Fibroblast of skin of right biceps (primary cell): ENCODE measurements around the gene SLC24A3.

Experiments used
- DNase-seq: peaks from one replicate; pipeline ENCODE4 v3.0.0-alpha.2; 2013

SLC24A3 gene

DNA sequence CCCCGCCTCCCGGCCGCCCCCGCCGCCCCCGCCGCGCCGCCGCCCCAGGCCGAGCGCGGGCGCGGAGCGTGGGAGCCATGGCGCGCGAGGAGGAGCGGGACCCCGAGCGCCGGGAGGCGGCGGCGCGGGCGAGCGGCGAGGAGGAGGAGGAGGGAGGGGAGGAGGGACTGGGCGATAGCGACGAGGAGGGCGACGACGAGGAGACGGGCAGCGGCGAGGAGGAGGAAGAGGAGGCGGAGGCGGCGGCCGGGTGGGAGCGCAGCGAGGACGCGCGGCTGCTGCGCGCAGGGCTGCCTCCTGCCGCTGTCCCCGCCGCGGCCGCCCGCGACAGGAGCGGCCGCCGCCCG lies at the start of gene SLC24A3:
TSS of gene SLC24A3 (plus strand) at position 174 of the 347 bp plus-strand sequence.
- no peak for DNase-seq

DNA sequence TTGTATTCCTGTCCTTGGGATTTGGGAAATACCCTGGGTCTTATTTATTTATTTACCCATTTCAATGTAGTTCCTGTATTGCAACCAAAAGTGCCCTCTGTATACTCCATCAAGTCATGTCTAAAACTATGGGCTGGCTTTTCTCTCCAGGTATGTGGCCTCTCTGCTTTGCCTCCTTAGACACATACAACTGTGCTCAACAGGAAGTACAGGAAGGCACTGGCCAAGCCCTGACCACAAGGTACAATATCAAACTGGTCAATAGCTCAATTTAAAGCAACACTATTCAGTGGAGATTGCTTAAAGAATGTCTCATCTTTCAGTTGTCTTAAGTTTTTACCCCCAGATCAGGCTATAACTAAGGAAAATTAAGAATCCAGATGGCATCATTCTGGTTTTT lies 42.3 kb upstream of the SLC24A3 start:
- no peak for DNase-seq

DNA sequence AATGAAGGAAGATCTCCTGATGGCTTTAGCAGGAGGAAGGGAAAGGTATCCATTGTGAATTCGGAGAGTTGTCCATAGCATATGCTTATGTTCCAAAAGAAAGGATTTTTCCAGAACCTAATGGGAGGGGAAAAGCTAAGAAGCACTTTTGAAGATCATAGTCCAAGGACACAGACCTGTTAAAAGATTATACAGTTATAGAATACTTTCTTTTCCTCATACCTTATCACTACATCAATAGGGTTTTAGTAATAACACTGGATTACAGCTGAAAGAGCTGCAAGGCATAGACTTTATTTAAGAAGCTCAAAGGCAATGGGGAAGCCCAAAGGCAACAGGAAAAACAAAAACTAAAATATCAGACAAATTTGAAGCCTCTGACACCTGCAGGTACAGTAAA lies 39.8 kb upstream of the SLC24A3 start:
- DNase-seq, result no peak

DNA sequence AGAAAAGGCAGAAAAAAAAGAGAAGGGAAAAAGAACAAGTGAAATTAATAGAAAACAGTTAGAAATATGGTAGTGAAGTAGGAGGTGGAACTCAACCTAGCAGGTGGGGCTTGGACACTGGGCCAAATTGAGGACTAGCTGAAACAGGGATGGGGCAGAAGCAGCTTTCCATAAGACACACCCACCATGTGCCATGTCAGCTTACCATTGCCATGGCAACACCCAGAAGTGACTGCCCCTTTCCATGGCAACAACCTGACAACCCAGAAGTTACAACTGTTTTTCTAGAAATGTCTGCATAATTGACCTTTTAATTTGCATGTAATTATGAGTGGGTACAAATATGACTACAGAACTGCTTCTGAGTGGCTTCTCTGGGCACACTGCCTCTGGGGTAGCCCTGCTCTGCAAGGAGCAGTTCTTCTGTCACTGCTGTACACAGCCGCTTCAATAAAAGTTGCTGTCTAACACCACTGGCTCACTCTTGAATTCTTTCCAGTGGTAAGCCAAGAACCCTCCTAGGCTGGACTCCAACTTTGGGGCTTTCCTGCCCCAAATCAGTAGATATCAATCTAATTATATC lies 35.9 kb upstream of the SLC24A3 start:
- no peak for DNase-seq

DNA sequence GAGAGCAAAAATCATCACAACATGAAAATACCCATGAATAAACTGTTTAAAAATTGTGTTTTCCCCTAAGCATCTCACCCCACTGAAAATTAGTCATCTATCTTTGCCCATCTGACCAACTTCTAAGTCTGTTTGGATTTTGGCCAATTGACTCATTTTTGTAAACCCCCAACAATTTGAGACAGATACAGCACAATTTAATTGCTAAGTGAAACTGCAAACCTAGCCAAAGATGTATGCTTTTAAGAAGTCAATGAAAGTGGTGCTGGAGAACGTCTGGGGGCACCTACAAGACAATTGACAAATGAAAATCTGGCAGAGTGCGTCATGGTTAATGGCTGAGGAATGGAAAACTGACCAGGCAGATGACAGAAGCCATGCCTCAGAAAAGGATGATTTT lies 30.9 kb upstream of the SLC24A3 start:
- DNase-seq, result peak; percentile 1

DNA sequence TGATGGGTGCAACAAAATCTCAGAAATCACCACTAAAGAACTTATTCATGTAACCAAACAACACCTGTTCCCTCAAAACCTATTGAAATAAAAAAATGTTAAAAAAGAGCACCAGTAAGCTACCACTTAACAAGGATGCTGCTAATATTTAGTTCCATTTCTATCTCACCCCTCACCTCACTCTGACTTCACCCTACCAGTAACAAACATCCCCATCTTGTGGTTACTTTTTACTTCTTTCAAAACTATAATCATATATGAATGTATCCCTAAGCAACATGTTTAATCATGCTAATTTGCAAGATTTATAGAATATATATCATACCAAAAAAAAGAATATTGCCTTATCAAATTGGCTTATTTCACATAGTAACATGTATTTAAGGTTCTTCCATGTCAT lies 27.4 kb upstream of the SLC24A3 start:
- DNase-seq, result no peak

DNA sequence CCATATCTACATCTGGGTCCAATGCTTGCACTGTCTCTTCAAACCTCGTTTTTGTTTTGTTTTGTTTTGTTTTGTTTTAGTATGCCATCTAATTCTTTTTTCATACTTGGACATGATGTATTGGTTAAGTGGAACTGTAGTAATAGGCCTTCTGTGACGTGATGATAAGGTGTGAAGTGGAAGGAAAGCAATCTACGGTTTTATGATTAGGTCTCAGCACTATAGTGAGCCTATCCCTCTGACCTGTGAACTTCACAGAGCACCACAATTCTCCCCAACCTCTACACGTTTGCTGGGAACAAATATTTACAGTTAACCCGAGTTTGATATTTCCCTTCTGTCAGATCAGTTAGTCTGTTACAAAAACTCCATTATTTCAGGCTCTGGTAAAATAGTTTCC lies 19.1 kb upstream of the SLC24A3 start:
- no peak for DNase-seq

DNA sequence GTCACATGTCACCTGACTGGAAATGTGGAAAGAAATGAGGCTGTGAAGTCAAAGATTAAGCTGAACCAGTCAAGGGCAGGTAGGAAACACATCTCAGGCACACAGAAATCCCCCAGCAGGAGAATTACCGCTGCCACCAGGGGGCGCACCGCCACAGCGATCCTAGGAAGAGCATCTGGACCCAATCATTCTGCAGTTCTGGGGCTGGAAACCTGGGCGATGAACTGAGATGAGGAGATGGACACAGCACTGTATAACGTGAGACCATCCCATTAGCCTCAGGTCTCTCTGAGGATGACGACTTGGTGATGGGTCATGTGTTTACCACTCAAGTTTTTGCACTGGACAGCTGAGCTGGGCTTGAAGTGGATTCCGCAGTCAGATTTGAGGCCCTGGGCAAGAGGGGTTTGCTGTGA lies 6.5 kb upstream of the SLC24A3 start:
- DNase-seq, result peak; percentile 45

DNA sequence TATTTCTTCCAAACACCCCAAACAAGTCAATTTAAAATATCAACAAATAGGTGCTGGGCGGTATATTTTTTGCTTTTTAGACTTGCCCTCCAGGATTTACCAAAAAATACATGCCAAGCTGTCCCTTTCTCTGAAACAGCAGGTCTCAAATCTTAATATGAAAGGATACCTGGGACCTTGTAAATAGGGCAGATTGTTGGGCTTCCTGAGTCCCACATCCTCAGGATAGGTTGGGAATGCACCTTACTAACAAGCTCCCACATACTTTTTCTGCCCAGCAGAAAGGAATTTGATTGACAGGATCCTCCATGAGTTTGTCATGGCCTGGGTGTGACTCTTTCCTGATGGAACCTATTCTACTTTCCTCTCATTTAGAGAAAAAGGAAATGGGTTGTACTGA lies 4.9 kb upstream of the SLC24A3 start:
- no peak for DNase-seq

DNA sequence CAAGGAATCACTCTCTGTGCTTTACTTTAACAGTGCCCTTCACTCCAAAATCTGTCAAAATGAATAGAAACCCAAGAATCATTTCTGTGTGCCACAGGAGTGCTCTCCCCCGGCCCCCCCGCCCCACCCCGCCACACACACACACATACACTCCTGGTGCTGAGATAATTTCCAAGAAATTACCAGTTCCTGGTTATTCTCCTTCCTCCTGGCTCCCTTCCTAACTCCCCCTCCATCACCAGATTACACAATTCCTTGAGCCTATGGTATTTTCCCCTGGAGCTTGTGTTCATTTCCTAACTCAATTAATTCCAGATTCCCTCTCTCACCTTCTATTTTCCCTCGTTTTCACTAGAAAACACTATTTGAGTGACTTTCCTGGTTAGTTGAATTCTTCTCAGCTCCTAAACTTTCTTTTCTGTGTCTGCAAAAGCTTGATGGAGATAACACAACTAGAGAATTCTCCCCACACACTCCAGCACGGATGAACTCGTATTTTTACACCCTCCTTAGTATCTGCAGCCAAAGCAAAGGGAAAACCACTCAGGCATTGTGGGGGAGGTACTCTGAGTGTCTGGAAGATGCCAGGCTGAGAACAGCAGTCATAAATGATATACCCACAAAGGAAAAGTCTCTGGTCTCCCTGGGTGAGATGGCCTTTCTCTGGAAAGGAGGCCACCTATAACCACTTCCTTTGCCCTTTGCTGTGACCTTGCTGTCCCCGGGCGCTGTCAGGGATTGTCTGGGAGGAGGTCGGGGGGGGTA lies 1.9 kb upstream of the SLC24A3 start:
- DNase-seq, result peak; percentile 7

DNA sequence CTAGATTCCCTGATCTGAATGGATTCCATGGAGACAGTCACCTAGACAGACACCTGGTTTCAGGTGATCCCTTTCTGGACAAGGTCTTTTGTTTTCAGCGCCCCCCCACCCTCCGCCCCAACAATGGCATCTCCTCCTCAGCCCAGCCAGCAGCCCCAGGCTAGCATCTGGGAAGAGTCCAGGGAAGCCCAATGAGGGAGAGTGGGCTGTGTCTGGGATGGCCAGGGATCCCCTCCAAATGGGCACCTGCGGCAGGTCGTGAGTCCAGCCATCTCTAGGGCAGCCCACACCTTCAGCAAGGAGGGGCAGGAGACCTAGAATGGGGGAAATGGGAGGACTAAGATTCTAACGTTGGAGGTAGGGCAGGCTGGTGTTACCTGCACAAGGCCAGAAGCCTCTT lies 1.2 kb upstream of the SLC24A3 start:
- DNase-seq, result no peak

DNA sequence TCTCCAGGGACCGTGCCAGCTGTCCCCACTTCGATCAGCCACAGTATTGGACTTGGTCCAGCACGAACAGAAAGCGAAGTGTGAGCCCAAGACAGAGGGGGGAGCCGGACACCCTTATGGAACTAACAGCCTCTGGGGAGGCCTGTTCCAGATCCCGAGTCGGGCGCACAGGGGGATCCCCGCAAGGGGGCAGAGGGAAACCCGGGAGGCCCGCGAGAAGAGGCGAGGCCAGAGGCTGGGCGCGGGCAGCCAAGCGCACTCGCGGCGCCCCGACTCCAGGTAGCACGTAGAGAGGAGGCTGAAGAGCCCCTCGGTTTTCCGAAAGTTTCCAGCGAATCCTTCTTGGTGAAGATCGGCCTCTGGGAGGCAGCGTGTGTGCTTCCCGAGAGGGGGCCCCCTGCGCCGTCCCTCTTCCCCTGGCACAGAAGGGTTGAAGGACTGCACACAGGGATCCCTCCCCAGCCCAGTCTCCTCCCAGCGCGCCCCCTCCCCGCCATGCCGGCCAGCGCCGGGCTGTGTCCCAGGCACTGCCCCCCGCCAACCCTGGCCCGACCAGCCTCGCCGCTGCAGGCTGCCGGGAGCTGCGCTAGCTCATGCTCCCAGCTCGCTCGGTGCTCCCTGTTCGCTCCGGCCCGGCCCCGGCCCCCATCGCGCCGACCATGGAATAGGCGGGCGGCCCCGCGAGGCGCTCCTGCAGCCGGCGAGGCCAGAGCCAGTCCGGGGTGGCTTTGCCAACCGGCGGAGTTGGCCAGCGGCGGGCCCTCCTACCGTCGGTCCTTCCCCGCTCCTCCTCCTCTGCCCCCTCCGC lies 577 bp upstream of the SLC24A3 start:
- DNase-seq, result peak; percentile 12

DNA sequence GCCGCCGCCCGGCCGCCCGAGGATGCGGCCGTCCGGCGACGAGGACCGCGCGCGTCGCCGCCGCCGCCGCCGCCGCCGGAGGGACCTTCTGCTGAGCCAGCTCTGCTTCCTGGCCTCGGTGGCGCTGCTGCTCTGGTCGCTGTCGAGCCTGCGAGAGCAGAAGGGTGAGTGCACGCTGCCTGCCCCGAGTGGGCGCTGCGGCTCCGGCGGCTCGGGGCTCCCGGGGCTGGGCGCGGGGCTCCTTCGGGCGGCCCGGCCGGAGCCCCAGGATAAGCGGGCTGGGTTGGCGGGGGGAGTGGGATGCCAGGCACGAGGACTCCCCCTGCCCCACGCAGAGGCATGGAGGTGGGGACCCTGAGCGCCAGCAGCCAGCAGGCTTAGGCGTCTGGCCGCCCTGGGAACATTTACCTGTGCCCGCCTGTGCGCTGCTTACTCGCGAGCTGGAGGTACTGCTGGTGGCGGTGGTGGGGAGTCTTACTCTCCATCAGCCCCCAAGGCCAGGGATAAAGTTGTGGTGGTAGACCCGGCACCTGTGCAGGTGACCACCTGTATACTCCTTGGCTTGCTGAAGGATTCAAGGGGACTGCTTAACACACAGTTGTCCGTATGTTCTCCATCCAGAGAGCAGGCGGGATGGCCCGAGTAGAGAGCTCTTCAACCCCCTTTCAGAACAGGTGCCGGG lies 520 bp downstream of the SLC24A3 start:
- peak; percentile 39 for DNase-seq

DNA sequence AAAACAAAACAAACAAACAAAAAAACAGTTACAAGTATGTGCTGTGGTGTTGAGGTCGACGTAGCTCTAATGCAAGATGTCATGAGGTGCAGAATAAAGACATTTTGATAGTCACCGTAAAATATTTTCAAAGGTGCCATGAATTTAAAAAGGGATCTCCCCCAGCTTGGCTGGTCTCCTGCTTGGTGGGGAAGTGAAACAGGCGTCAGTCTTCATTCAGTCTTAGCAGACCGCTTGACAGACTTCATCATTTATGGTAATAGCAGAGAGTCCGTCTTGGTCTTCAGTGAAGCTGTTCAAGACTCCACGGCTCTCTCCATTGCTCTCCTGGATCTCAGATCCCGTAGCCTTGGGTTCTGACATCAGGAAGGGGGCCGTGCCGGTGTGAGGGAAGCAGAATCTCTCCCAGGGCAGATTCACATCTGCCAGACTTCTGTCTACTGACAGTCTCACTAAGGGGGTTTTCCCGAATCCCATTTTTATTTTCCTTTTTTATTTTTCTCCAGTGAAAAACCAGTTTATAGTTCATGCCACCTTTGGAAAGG lies 1.6 kb downstream of the SLC24A3 start:
- no peak for DNase-seq

DNA sequence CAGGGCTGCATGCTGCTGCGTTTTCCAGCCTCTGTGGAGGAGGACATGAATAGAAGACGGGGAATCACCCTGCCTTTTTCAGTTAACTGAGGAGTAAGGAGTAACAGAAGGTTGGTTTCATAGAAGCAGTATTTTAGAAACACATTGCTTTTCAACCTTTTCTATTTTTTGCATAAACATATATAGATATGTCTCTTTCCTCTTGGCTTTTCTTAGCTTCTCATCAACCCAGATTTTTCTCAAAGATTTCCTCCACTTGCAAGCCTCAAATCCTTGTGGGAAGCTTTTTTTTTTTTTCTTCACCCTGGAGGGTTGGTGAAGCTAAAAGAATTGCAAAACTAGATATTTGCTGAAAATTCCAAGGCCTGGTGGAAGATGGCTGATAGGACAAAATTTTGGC lies 6.0 kb downstream of the SLC24A3 start:
- DNase-seq, result no peak

DNA sequence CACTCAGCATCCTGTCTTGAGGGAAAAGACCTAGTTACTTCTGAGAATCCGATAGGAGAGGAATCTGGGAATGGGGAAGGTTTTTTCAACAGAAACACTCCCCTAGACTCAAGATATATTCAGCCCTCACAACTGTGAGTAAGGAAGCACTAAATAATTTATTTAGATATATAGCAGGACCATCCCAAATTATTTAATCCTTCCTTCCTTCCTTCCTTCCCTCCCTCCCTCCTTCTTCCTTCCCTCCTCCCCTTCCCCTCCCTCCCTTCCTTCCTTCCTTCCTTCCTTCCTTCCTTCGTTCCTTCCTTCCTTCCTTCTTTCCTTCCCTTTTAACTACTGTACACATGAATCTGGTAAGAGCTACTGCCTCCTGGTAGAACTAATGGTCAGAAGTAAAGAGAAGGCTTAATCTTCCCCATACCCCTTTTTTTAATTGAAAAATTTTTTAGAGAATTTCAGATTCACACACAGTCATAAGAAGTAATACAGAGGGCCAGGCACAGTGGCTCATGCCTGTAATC lies 10.1 kb downstream of the SLC24A3 start:
- DNase-seq, result no peak

DNA sequence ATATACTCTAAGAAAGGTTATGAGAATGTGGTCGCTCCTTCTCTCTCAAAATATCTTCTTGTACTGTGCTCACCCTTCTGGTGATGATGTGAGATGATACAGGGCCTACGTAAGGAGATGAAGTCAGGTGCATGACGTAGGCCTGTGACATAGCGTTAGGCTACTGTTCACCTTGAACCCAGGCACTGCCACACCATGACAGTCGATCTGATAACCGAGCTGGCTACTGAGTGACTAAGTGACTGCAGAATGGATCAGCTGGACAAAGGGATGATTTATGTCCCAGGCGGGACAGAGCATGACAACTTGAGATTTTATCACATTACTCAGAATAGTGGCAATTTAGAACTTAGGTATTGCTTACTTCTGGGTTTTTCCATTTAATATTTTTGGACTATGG lies 11.2 kb downstream of the SLC24A3 start:
- no peak for DNase-seq

DNA sequence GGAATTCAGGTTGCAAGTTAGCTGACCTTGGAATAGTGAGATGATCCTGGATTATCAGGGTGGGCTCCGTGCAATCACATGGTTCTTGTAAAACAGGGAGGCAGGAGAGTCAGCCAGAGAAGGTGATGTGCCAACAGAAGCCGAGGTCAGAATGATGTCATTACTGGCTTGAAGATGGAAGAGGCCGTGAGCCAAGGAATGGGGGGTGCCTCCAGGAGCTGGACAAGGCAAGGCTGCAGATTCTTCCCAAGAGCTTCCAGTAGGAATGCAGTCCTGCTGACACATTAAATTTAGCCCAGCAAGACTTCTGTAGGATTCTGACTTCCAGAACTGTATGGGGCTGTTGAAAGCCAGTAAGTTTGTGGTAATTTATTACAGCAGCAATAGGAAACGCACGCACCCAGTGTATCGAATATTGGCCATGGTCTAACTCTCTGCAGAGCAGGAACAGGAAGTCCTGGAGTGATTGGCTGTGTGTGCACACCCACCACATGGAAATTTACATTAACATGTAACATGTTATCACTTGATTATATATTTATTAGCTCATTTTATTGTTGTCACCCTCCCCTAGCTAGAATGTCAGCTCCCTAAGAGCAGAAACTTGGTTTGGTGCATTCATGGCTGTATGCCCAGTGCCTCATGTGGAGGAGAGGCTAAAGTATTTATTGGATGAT lies 19.1 kb downstream of the SLC24A3 start:
- no peak for DNase-seq

DNA sequence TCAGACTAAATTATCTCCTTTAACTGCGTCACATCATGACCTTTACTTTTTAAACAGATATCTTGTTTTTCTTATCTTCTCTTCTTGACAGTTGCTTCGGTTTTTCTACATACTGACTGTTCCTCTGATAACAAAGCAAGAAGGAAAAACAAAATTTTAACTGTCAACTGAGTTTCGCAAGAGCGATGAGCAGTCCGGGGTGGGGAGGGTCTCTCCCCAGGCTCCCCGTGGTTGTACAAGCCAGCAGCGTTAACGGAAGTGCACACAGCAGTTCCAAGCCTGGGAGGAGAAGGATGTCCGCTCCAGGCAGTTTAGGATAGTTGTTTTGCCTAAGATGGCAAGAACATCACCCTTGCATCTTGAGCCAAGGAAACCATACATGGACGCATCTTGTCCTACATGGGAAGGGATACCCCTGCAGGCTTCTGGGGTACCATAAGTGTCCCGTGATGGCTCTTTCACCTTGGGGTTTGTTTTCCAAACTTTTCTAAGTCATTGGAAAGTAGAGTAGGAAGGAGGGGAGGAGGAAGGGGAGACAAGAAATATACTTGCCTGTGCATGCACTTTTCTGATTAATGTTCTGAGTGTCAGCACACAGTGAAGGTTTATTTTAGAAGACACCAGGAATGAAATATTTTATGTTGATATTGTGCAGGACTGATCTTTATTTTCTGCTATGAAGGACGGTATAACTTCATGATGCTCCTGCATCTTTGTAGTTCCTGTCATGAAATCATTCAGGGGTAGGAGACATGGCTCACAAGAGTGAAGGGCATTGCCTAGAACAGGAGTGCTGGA lies 20.8 kb downstream of the SLC24A3 start:
- DNase-seq, result no peak

DNA sequence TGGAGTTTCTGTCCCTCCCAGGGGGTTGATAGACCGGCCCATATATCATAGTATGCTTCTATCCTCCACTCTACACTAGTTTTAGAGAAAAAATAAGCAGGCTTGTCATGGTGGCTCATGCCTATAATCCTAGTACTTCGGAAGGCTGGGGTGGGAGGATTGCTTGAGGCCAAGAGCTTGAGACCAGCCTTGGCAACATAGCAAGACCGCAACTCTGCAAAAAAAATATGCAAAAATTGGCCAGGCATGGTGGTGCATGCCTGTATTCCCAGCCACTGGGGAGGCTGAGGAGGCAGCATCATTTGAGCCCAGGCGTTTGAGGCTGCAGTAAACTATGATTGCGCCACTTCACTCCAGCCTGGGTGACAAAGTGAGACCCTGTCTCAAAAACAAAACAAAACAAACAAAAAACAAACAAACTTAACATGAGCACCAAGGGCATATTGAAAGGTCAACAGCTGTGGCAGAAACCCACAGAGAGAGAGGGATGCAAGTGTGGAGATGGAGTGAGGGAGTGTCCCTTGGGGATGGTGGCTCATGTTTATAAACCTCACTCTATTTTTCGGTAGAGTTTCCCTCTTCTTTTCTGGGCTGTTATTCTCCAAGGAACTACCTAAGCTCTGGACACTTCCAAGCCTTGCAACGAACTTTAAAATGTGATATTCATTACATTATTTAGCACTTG lies 24.1 kb downstream of the SLC24A3 start:
- no peak for DNase-seq

DNA sequence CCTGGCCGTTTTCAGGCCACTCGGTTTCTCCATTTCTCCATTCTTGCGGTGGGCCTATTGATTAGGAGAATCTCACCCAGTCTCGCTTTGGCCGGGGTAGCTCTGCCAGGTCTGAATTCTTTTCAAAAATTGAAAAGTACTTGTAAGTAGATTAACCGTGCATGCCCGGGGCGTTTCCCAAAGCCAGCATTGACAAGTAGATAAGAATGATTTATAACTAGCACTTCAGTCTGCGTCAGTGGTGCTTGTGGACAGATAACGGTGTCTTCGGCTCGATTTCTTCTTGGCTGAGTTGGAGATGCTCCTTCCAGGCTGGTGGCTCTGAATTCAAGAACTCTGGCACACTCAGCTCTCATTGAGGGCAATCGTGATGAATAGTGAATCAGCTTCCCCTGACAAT lies 29.0 kb downstream of the SLC24A3 start:
- DNase-seq, result no peak
